Naive B cell (primary cell): ENCODE measurements around the gene ST3GAL3. TPM values are rescaled to one million over a fixed set of nuclear protein-coding genes. Genes with fewer than 3 reads are reported as not detected.

ENCODE experiments used
- ATAC-seq, 2 donors: fragments of 150-1000 bp; cut with Tn5 transposase; 2 replicates each; pipeline ENCODE4 v1.10.0; 2021; ENCODE audit warnings: low read depth in 2 of 2, mild to moderate bottlenecking in 2 of 2, moderate library complexity in 2 of 2
- DNase-seq: peaks from one replicate; pipeline ENCODE4 v3.0.0; 2022
- H3K27ac Mint-ChIP-seq, 6 donors: one replicate each; pipeline ENCODE4 v1.8.0; 2020 to 2022; ENCODE audit warnings: mild to moderate bottlenecking in 6 of 6, mixed read lengths in 6 of 6, moderate library complexity in 5 of 6, inconsistent platforms in 2 of 6
- H3K27me3 Mint-ChIP-seq, 3 donors: one replicate each; pipeline ENCODE4 v1.8.0; 2021 to 2022; ENCODE audit warnings: mixed read lengths in 3 of 3, mild to moderate bottlenecking in 1 of 3
- H3K36me3 Mint-ChIP-seq, 2 donors: one replicate each; pipeline ENCODE4 v1.8.0; 2020 to 2022; ENCODE audit warnings: mixed read lengths in 2 of 2, inconsistent platforms in 1 of 2, mild to moderate bottlenecking in 1 of 2
- H3K4me1 Mint-ChIP-seq, 3 donors: one replicate each; pipeline ENCODE4 v1.8.0; 2020 to 2022; ENCODE audit warnings: mixed read lengths in 3 of 3, inconsistent platforms in 1 of 3, mild to moderate bottlenecking in 1 of 3, moderate library complexity in 1 of 3
- H3K4me3 Mint-ChIP-seq, 8 donors: one replicate each; pipeline ENCODE4 v1.8.0; 2020 to 2022; ENCODE audit warnings: mild to moderate bottlenecking in 8 of 8, mixed read lengths in 8 of 8, moderate library complexity in 8 of 8, inconsistent platforms in 2 of 8
- H3K9me3 Mint-ChIP-seq, 7 donors: one replicate each; pipeline ENCODE4 v1.8.0; 2020 to 2022; ENCODE audit warnings: mixed read lengths in 7 of 7, mild to moderate bottlenecking in 5 of 7, inconsistent platforms in 2 of 7, moderate library complexity in 1 of 7
- polyA plus RNA-seq, 6 donors: library from polyadenylated mRNA; unstranded; fragments of 300-500 nt; fragmentation: Illumina TruSeq; gene quantifications; one replicate each; pipeline ENCODE4 v1.2.3, GENCODE V29; 2021; ENCODE audit warnings: low read depth in 6 of 6

Gene ST3GAL3
- polyA plus RNA-seq, 6 donors from 2014 or later, result 7.9 to 16.1 (median 9.8) TPM

- Mint-ChIP-seq H3K27ac (peak overlapping the region in 5 of 6 donors; percentile 0 to 88 (median 76)), H3K27me3 (no peaks in the 10 kb centered on the region), H3K4me1 (peaks cover 39 to 49% (median 47%) of the 10 kb centered on the region in 3 donors), H3K36me3 (peaks cover 8 to 18% of the 10 kb centered on the region in 2 donors), H3K4me3 (peak overlapping the region; percentile 79 to 93 (median 88)), H3K9me3 (no peaks in the 10 kb centered on the region)
- ATAC-seq (no peak), DNase-seq (no peak)
Measured at GRCh38 chr1:43979528-43980254, 272.4 kb downstream of the ST3GAL3 start.

- Mint-ChIP-seq H3K27me3 (no peaks in the 10 kb centered on the region), H3K4me1 (peaks cover 38 to 47% (median 45%) of the 10 kb centered on the region in 3 donors), H3K36me3 (peaks cover 8 to 18% of the 10 kb centered on the region in 2 donors), H3K9me3 (no peaks in the 10 kb centered on the region), H3K4me3 (peak overlapping the region; percentile 79 to 93 (median 88)), H3K27ac (peak overlapping the region in 4 of 6 donors; percentile 0 to 88 (median 6))
- ATAC-seq (peak in 1 of 2 donors; percentile 17), DNase-seq (no peak)
Measured at GRCh38 chr1:43980255-43981134, 273.2 kb downstream of the ST3GAL3 start.

Other genes with a start within 250 kb of the ST3GAL3 start
- gene PTPRF, start 176.7 kb upstream of the ST3GAL3 start, polyA plus RNA-seq, result 1 to 10 TPM in 1 of 6 donors, under 1 TPM in 1, not detected in 4; 0.19 to 2.3 TPM
- gene KDM4A, start 57.4 kb upstream of the ST3GAL3 start, polyA plus RNA-seq, result 10 to 100 TPM in 1 of 6 donors, 1 to 10 TPM in 4, under 1 TPM in 1; 1.00 to 11.3 (median 8.4) TPM
- not detected for gene ARTN, start 226.3 kb downstream of the ST3GAL3 start, polyA plus RNA-seq
- 10 to 100 TPM in 4 of 6 donors, 1 to 10 TPM in 2; 7.8 to 31.9 (median 10.2) TPM for gene IPO13, start 239.4 kb downstream of the ST3GAL3 start, polyA plus RNA-seq